Right lobe of liver (tissue), 6 donors: Measurements from ENCODE around the gene ST8SIA4. TPM values are rescaled to one million over a fixed set of nuclear protein-coding genes. Genes with fewer than 3 reads are reported as not detected.
A peak's percentile ranks its signal among the peaks of the same experiment; 100 is the strongest.

ENCODE experiments used
- ATAC-seq, 4 donors: fragments of 200-7000 bp; cut with Tn5 transposase; one replicate each; pipeline ENCODE4 v1.9.1; 2020; ENCODE audit warnings: mild to moderate bottlenecking in 4 of 4, moderate library complexity in 4 of 4
- DNase-seq, 3 donors: peaks; one replicate each; pipeline ENCODE4 v3.0.0-alpha.2; 2020
- H3K27ac ChIP-seq, 3 donors: fragments of 200-600 bp; one replicate each; pipeline ENCODE4 v1.8.0; 2022
- H3K27me3 ChIP-seq, 2 donors: fragments of 200-600 bp; one replicate each; pipeline ENCODE4 v1.8.0; 2022
- H3K36me3 ChIP-seq, 4 donors: fragments of 200-600 bp; sonication (generic) in 1 of 4; one replicate each; pipeline versions ENCODE4 v1.5.1 to v1.8.0; 2017 to 2022; ENCODE audit warnings: control low read depth in 1 of 4
- H3K4me1 ChIP-seq, 4 donors: fragments of 200-600 bp; sonication (generic) in 1 of 4; one replicate each; pipeline versions ENCODE4 v1.5.1 to v1.8.0; 2017 to 2022; ENCODE audit warnings: control low read depth in 1 of 4
- H3K4me3 ChIP-seq, 3 donors: fragments of 200-600 bp; one replicate each; pipeline ENCODE4 v1.8.0; 2022
- H3K9me3 ChIP-seq, 4 donors: fragments of 200-600 bp; sonication (generic) in 1 of 4; one replicate each; pipeline versions ENCODE4 v1.5.1 to v1.8.0; 2017 to 2022; ENCODE audit warnings: control low read depth in 1 of 4
- POLR2A ChIP-seq: fragments of 450-650 bp; IDR thresholded peaks from one replicate; pipeline ENCODE4 v1.6.1; 2017; ENCODE audit warnings: antibody characterized with exemption, mild to moderate bottlenecking
- whole genome bisulfite sequencing: methylation state at CpG from one replicate; pipeline ENCODE4 v1.1.6; 2018; ENCODE audit warnings: low coverage, low lambda C conversion rate; ENCODE audit not compliant: insufficient coverage; ENCODE audit errors: missing lambda C conversion rate; 5-methylcytosine and 5-hydroxymethylcytosine counted together
- intact Hi-C, 2 donors: fragments of 100-400 bp; cut with DNase I; formaldehyde crosslinking; loops; one replicate each; pipeline versions ENCODE4 v1.11.2 to v1.14.1; 2022
- total RNA-seq, 6 experiments: library from RNA; depleted of rRNA in 2 of 6; stranded (reverse); fragments of >200 nt in 2 of 6; fragmentation: NEBNext Ultra II Directional in 3 of 6; extraction: Animal tissue kit (Norgen Biotek cat#: 25700) in 3 of 6; gene quantifications; one replicate each; pipeline versions ENCODE4 v1.1.0 to v1.2.4, GENCODE V29; 2016 to 2023
- TF ChIP-seq, protein P1 (sequence below), 4 donors: fragments of 200-600 bp in 3 of 4; fragments of 450-650 bp in 1 of 4; IDR thresholded peaks; one replicate each; pipeline versions ENCODE4 v1.5.1 to v1.8.0; 2016 to 2022; ENCODE audit warnings: antibody characterized with exemption in 4 of 4, mild to moderate bottlenecking in 2 of 4
- donor health status: DM: no; HTN: yes; CAD: no.
- donor health status: DM: no; HTN: no; CAD: no.
- donor health status: DM: no; HTN: no; CAD: no.
- donor health status: DM: no; HTN: yes; CAD: no.
- donor health status: DM: no; HTN: yes; CAD: no.

The ST8SIA4 gene
- total RNA-seq, 6 experiments from 2014 or later, result 1.2 to 6.7 (median 1.7) TPM

GRCh38 chr5:100877274-100877673 lies 25.8 kb downstream of the ST8SIA4 start:
- WGBS, result 21% methylated on average over 2 of the region's 2 CpGs
- no peak for DNase-seq
- no peak overlapping the region for H3K4me3 ChIP-seq
- peak in 2 of 4 donors; percentile 24 to 45 for ATAC-seq
- H3K36me3 ChIP-seq, result no peaks in the 10 kb centered on the region
- intact Hi-C loops, result no loop called here
- H3K4me1 ChIP-seq, result no peaks in the 10 kb centered on the region
- H3K9me3 ChIP-seq, result no peaks in the 10 kb centered on the region
- H3K27me3 ChIP-seq, result no peaks in the 10 kb centered on the region
- no peak overlapping the region for H3K27ac ChIP-seq
- TF ChIP-seq, protein P1, sequence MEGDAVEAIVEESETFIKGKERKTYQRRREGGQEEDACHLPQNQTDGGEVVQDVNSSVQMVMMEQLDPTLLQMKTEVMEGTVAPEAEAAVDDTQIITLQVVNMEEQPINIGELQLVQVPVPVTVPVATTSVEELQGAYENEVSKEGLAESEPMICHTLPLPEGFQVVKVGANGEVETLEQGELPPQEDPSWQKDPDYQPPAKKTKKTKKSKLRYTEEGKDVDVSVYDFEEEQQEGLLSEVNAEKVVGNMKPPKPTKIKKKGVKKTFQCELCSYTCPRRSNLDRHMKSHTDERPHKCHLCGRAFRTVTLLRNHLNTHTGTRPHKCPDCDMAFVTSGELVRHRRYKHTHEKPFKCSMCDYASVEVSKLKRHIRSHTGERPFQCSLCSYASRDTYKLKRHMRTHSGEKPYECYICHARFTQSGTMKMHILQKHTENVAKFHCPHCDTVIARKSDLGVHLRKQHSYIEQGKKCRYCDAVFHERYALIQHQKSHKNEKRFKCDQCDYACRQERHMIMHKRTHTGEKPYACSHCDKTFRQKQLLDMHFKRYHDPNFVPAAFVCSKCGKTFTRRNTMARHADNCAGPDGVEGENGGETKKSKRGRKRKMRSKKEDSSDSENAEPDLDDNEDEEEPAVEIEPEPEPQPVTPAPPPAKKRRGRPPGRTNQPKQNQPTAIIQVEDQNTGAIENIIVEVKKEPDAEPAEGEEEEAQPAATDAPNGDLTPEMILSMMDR (IDR thresholded peaks at IDR 0.05), result no peak
- TF ChIP-seq POLR2A, result no peak

DNA sequence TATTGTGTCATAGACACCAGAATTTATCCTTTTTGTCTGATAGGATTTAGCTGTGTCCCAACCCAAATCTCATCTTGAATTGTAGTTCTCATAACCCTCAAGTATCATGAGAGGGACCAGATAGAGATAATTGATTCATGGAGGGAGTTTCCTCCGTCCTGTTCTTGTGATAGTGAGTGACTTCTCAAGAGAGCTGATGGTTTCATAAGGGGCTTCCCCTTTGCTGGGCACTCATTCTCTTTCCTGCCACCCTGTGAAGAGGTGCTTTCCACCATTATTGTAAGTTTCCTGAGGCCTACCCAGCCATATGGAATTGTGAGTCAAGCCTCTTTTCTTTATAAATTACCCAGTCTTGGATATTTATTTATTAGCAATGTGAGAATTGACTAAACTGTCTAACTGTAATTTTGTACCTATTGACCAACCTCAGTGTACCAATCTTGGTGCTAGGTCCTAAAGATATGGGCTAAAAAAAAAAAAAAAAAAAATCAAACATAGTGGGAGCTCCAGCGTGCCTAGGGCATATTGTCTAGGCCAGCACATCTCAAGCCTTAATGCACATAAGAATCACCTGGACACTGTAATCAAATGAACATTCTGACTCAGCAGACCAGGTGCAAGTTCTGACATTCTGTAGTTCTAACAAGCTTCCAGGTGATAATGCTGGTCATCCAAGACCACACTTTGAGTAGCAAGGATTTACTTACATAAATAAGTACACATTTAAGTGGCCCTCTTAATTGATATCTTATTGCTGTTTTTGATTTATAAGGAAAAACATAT lies 30.5 kb downstream of the ST8SIA4 start:
- ATAC-seq (no peak), DNase-seq (no peak)
- Histone ChIP-seq H3K36me3 (no peaks in the 10 kb centered on the region), H3K27ac (no peak overlapping the region), H3K27me3 (no peaks in the 10 kb centered on the region), H3K4me3 (no peak overlapping the region), H3K4me1 (no peaks in the 10 kb centered on the region), H3K9me3 (no peaks in the 10 kb centered on the region)
- TF ChIP-seq, protein P1 (IDR thresholded peaks at IDR 0.05), result no peak
- no peak for TF ChIP-seq POLR2A
- WGBS, result 47% methylated on average over 2 of the region's 2 CpGs
- intact Hi-C loops, result no loop called here

- TF ChIP-seq, protein P1 (IDR thresholded peaks at IDR 0.05), result no peak
- no peak for TF ChIP-seq POLR2A
- intact Hi-C loops, result no loop called here
- no peaks in the 10 kb centered on the region for H3K4me1 ChIP-seq
- DNase-seq (no peak), ATAC-seq (no peak)
- H3K36me3 ChIP-seq, result no peaks in the 10 kb centered on the region
- no peak overlapping the region for H3K27ac ChIP-seq
- H3K4me3 ChIP-seq, result no peak overlapping the region
- no peaks in the 10 kb centered on the region for H3K9me3 ChIP-seq
- 61% methylated on average over 3 of the region's 3 CpGs for WGBS
- no peaks in the 10 kb centered on the region for H3K27me3 ChIP-seq
Observed at GRCh38 chr5:100867039-100867562, 36.0 kb downstream of the ST8SIA4 start.

DNA sequence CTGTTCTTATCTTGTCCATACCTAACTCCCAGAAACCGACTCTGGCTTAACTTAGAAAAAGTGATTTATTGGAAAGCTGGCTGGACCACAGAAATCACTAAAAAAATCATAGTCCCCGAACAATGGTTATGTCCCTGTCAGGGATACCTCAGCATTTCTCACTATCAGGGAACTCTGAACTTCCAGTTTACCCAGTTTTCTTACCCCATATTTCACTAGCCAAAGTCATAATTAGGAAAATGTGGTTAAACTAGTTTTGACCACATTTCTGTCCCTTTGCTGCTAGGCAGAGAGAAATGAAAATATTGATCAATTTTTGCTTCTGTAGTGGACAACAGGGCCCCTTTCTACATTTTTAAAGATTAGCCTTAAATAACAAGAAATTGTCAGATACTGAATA lies 38.2 kb downstream of the ST8SIA4 start:
- DNase-seq, result no peak
- Histone ChIP-seq H3K4me3 (no peak overlapping the region), H3K27ac (no peak overlapping the region), H3K27me3 (no peaks in the 10 kb centered on the region), H3K36me3 (no peaks in the 10 kb centered on the region), H3K9me3 (no peaks in the 10 kb centered on the region), H3K4me1 (no peaks in the 10 kb centered on the region)
- no peak for ATAC-seq
- TF ChIP-seq, protein P1 (IDR thresholded peaks at IDR 0.05), result no peak
- intact Hi-C loops, result no loop called here
- 66% methylated on average over 2 of the region's 2 CpGs for WGBS
